ENCODE data around the gene RPTN.
"Not testable (repeated sequence)": the region's sequence is repeated elsewhere in the genome, so short reads cannot be mapped to it uniquely, and the experiment has no call there.

RPTN gene

GRCh38 chr1:152148981-152149380 lies 10.0 kb downstream of the RPTN start:
- no peak for DNase-seq

GRCh38 chr1:152148051-152148450 lies 11.0 kb downstream of the RPTN start:
- H3K9me3 Mint-ChIP-seq, result peaks cover 8% of the 10 kb centered on the region
- no peak overlapping the region for H3K27ac Mint-ChIP-seq
- no peak for DNase-seq
- H3K4me3 Mint-ChIP-seq, result no peak overlapping the region
- peaks cover 5% of the 10 kb centered on the region for H3K27me3 Mint-ChIP-seq
- CTCF ChIA-PET, result no interaction called here
- H3K4me1 Mint-ChIP-seq, result no peaks in the 10 kb centered on the region
- no peaks in the 10 kb centered on the region for H3K36me3 Mint-ChIP-seq

More at GRCh38 chr1:152148981-152149380, 10.0 kb downstream of the RPTN start:
- no peak overlapping the region for H3K4me3 Mint-ChIP-seq
- H3K27me3 Mint-ChIP-seq, result peaks cover 5% of the 10 kb centered on the region
- H3K9me3 Mint-ChIP-seq, result peaks cover 8% of the 10 kb centered on the region
- no peaks in the 10 kb centered on the region for H3K36me3 Mint-ChIP-seq
- CTCF ChIA-PET, result interaction anchor here (0.6 to 0.7 kb wide), 2 partner anchors 38 kb away, joined by 3 to 4 read pairs; no protein-coding TSS in a partner anchor
- H3K4me1 Mint-ChIP-seq, result no peaks in the 10 kb centered on the region
- H3K27ac Mint-ChIP-seq, result no peak overlapping the region

GRCh38 chr1:152145769-152146168 lies 13.3 kb downstream of the RPTN start:
- CTCF ChIA-PET, result no interaction called here
- no peaks in the 10 kb centered on the region for H3K36me3 Mint-ChIP-seq

DNA sequence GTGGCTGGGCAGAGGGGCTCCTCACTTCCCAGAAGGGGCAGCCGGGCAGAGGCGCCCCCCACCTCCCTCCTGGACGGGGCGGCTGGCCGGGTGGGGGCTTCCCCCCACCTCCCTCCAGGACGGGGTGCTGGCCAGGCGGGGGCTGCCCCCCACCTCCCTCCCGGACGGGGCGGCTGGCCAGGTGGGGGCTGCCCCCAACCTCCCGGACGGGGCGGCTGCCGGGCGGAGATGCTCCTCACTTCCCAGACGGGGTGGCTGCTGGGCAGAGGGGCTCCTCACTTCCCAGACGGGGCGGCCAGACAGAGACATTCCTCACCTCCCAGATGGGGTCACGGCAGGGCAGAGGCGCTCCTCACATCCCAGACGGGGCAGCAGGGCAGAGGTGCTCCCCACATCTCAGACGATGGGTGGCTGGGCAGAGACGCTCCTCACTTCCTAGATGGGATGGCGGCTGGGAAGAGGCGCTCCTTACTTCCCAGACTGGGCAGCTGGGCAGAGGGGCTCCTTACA lies 14.3 kb downstream of the RPTN start:
- H3K36me3 Mint-ChIP-seq, CTCF ChIA-PET, H3K4me3 Mint-ChIP-seq: not testable (repeated sequence)

More at GRCh38 chr1:152145769-152146168, 13.3 kb downstream of the RPTN start:
- Mint-ChIP-seq H3K27ac (no peak overlapping the region), H3K4me1 (no peaks in the 10 kb centered on the region), H3K4me3 (no peak overlapping the region), H3K9me3 (peaks cover 8% of the 10 kb centered on the region), H3K27me3 (no peaks in the 10 kb centered on the region)
- no peak for DNase-seq

DNA sequence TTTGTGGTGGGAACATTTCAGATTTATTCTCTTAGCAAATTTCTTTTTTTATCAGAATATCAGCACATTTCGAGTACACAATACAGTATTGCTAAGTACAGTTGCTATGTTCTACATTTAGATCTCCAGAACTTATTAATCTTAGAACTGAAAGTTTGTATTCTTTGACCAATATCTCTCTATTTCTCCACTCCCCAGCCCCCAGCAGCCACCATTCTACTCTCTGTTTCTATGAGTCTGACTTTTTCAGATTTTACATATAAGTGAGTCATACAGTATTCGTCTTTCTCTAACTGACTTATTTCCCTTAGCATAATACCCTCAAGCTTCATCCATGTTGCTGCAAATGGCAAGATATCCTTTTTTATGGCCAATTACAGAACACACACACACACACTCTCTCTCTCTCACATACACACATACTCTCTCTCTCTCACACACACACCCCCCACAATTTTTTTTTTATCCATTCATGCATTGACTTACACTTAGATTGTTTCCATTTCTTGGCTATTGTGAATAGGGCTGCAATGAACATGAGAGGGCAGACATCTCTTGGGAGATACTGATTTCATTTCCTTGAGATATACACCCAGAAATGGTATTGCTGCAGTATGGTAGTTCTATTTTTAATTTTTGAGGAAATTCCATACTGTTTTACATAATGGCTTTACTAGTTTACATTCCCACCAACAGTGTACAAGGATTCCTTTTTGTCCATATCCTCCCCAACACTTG lies 15.7 kb downstream of the RPTN start:
- DNase-seq, result no peak
- H3K36me3 Mint-ChIP-seq, result no peaks in the 10 kb centered on the region
- peaks cover 5% of the 10 kb centered on the region for H3K9me3 Mint-ChIP-seq
- no peak overlapping the region for H3K4me3 Mint-ChIP-seq
- no peak overlapping the region for H3K27ac Mint-ChIP-seq
- no peaks in the 10 kb centered on the region for H3K4me1 Mint-ChIP-seq
- no peaks in the 10 kb centered on the region for H3K27me3 Mint-ChIP-seq
- CTCF ChIA-PET, result interaction anchor here (0.7 to 1.0 kb wide), 2 partner anchors 38 to 40 kb away, joined by 3 to 4 read pairs; no protein-coding TSS in a partner anchor

More for the DNA sequence above, 14.3 kb downstream of the RPTN start:
- DNase-seq, H3K4me1 Mint-ChIP-seq, H3K27ac Mint-ChIP-seq, H3K27me3 Mint-ChIP-seq, H3K9me3 Mint-ChIP-seq: not testable (repeated sequence)

DNA sequence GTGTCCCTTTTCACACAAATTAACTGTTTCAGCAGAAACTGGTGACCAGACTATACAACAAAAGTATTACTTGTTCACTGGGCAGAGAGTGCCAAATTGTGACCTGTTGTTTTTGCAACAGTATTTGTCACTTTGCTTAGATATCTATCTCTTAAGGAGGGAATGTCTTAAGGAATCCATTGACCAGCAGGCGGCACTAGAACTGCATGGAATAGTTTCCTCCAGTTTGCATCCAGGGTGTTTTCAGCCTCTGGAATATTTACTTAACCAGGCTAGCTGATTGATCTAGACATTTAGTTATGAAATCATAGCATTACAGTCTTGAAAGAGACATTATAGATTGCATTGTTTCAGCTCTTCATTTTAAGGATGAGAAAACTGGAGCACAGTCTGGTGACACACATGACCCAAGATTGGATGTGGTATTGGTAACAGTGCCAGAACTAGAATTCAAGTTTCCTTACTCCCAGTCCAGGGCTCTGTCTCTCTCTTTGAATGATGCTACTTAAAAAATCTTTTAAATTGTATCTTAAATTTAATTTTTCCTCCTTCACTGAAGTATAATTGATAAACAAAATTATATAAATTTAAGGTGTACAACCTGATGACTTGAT lies 16.9 kb downstream of the RPTN start:
- H3K4me3 Mint-ChIP-seq, result no peak overlapping the region
- peaks cover 9% of the 10 kb centered on the region for H3K27me3 Mint-ChIP-seq
- H3K27ac Mint-ChIP-seq, result no peak overlapping the region
- H3K36me3 Mint-ChIP-seq, result no peaks in the 10 kb centered on the region
- peaks cover 3% of the 10 kb centered on the region for H3K9me3 Mint-ChIP-seq
- CTCF ChIA-PET, result interaction anchor here (0.6 to 2.9 kb wide), 5 partner anchors 33 to 206 kb away, joined by 3 to 13 read pairs (median 3); no protein-coding TSS in a partner anchor
- no peaks in the 10 kb centered on the region for H3K4me1 Mint-ChIP-seq
- no peak for DNase-seq

- no peak overlapping the region for H3K4me3 Mint-ChIP-seq
- no peaks in the 10 kb centered on the region for H3K9me3 Mint-ChIP-seq
Measured at GRCh38 chr1:152137215-152137614, 21.8 kb downstream of the RPTN start.

DNA sequence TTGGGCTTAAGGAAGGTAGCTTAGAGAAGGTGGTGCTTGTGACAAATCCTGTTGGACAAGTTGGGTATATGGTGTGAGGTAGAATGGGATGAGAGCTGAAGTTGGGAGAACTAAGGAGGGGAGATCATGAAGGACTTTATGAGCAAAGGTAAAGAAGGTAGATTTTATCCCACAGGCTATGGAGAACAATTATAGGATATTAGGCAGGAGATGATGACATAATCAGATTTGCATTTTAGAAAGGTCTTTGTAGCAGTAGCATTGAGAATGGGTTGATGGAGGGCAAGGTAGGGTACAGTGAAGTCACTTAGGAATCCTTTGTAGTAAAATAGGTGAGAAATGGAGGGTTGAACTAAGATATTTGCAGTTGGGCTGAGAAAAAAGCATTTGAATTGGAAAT lies 28.8 kb downstream of the RPTN start:
- no peak overlapping the region for H3K27ac Mint-ChIP-seq
- no peak overlapping the region for H3K4me3 Mint-ChIP-seq
- CTCF ChIA-PET, result no interaction called here
- DNase-seq, result no peak
- H3K4me1 Mint-ChIP-seq, result peaks cover 5% of the 10 kb centered on the region
- no peaks in the 10 kb centered on the region for H3K9me3 Mint-ChIP-seq
- peaks cover 44% of the 10 kb centered on the region for H3K27me3 Mint-ChIP-seq
- no peaks in the 10 kb centered on the region for H3K36me3 Mint-ChIP-seq

More at GRCh38 chr1:152137215-152137614, 21.8 kb downstream of the RPTN start:
- Mint-ChIP-seq H3K4me1 (no peaks in the 10 kb centered on the region), H3K27ac (no peak overlapping the region), H3K36me3 (no peaks in the 10 kb centered on the region), H3K27me3 (peaks cover 20% of the 10 kb centered on the region)
- CTCF ChIA-PET, result interaction anchor here (1.8 to 2.0 kb wide), 2 partner anchors 48 to 84 kb away, joined by 6 to 8 read pairs; no protein-coding TSS in a partner anchor
- no peak for DNase-seq

GRCh38 chr1:152127673-152128072 lies 31.4 kb downstream of the RPTN start:
- no peak overlapping the region for H3K4me3 Mint-ChIP-seq
- H3K27me3 Mint-ChIP-seq, result peaks cover 57% of the 10 kb centered on the region
- H3K36me3 Mint-ChIP-seq, result no peaks in the 10 kb centered on the region
- H3K27ac Mint-ChIP-seq, result no peak overlapping the region
- H3K9me3 Mint-ChIP-seq, result no peaks in the 10 kb centered on the region
- CTCF ChIA-PET, result no interaction called here
- DNase-seq, result no peak
- peaks cover 5% of the 10 kb centered on the region for H3K4me1 Mint-ChIP-seq

DNA sequence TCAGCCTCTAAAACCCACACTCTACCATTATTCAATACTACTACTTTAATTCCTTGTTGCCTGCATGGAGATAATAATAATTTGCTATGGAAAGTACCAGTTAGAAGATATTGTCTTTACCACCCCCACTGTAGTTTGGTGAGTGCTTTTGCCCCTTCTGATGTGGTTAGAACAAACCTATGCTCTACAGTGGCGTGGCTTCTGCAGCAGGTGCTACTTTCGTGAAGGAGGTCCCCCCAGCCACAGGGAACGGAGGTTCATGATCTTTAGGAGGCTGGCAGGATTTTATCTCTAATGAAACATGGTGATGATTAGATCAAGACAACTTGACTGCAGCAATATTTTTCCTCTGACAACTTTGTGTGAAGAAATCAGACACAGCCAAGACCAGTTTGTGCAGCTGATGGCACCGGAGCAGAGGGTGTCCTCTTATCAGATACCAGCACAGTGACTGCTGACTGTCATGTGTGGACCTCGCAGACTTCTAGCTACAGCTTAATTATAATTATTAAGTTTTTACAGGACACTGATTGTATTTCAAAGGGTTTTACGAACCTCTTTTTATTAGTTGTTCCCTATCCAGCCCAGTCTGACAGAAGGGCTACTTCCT lies 33.1 kb downstream of the RPTN start:
- CTCF ChIA-PET, result no interaction called here

GRCh38 chr1:152118915-152119314 lies 40.1 kb downstream of the RPTN start:
- no peak for DNase-seq
- Mint-ChIP-seq H3K9me3 (no peaks in the 10 kb centered on the region), H3K4me1 (no peaks in the 10 kb centered on the region), H3K27ac (no peak overlapping the region), H3K36me3 (no peaks in the 10 kb centered on the region), H3K4me3 (no peak overlapping the region), H3K27me3 (peaks cover 58% of the 10 kb centered on the region)
- CTCF ChIA-PET, result no interaction called here

More for the DNA sequence above, 33.1 kb downstream of the RPTN start:
- DNase-seq, result no peak
- no peak overlapping the region for H3K27ac Mint-ChIP-seq
- H3K27me3 Mint-ChIP-seq, result peaks cover 58% of the 10 kb centered on the region
- no peaks in the 10 kb centered on the region for H3K36me3 Mint-ChIP-seq
- peaks cover 5% of the 10 kb centered on the region for H3K4me1 Mint-ChIP-seq
- no peak overlapping the region for H3K4me3 Mint-ChIP-seq
- no peaks in the 10 kb centered on the region for H3K9me3 Mint-ChIP-seq

DNA sequence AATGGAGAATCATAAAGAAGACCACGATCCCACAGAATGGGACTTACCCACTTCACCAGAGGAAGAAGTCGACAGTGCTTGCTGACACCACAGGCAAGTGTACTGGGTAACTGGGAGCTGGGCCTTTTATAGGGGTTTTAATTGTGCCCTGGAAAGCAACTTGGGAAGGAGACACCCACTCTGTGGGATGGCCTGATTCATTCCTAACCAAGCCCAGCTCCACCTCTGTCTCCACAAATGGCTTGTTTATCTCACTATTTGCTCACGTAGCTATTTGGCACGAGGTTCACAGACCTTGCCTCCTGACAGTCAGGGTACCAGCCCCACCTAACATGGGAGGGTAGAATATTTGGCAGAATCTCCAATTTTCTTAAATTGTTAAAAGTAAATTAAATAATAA lies 43.7 kb downstream of the RPTN start, which contains the start of gene TCHH:
Gene TCHH, minus strand, starts transcription at position 101 of the 400 bp plus-strand sequence. CDS start 1,364 bp downstream, outside the sequence.
- no peaks in the 10 kb centered on the region for H3K4me1 Mint-ChIP-seq
- peaks cover 3% of the 10 kb centered on the region for H3K9me3 Mint-ChIP-seq
- peaks cover 47% of the 10 kb centered on the region for H3K27me3 Mint-ChIP-seq
- no peak within 1 kb of the TSS for H3K4me3 Mint-ChIP-seq
- CTCF ChIA-PET, result interaction anchor here (0.8 to 1.2 kb wide), 2 partner anchors 65 to 69 kb away, joined by 3 read pairs; no protein-coding TSS in a partner anchor
- DNase-seq, result no peak
- no peaks in the 10 kb centered on the region for H3K36me3 Mint-ChIP-seq
- no peak within 1 kb of the TSS for H3K27ac Mint-ChIP-seq

DNA sequence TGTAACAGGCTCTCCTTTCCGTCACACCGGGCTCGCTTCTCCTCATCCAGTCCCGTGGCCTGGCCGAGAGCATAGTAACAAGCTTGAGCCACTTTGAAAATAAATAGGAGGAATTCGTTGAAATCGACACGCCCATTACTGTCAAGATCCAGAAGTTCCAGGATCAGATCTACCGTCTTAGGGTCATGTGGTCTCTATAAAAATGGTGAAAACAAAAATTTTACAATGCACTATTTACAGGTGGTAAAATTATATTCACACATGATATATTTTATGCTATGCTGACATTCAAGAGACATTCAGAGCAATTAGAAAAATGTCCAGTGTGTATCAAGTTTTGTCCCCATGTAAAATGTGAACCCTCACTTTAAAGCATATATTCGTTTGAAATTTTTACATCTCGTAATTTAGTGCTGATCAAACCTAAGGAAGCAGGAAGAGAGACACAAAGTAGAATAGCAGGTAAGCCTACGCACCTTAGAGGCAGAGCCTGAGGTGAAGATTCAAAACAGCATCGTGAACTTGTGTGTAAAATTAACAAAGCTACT lies 46.1 kb downstream of the RPTN start:
- H3K27ac Mint-ChIP-seq, result no peak overlapping the region
- CTCF ChIA-PET, result interaction anchor here (1.7 to 6.4 kb wide), 3 partner anchors 60 to 76 kb away, joined by 4 to 46 read pairs (median 19); no protein-coding TSS in a partner anchor
- DNase-seq, result no peak

More for the DNA sequence above, 46.1 kb downstream of the RPTN start:
- Mint-ChIP-seq H3K4me3 (no peak overlapping the region), H3K27me3 (peaks cover 35% of the 10 kb centered on the region), H3K4me1 (peaks cover 4% of the 10 kb centered on the region), H3K36me3 (no peaks in the 10 kb centered on the region), H3K9me3 (peaks cover 7% of the 10 kb centered on the region)

Measured in activated naive CD4-positive, alpha-beta T cell treated with anti-CD3 and anti-CD28 coated beads, Interleukin-2, amount 10 ng/mL, durations not matched to agents 7 days and 5 days (primary cell).